Stimulated activated CD8-positive, alpha-beta memory T cell treated with anti-CD3 and anti-CD28 coated beads, Interleukin-12 subunit alpha, Interleukin-12 subunit beta, amount 100 ng/mL, for 24 hours (primary cell): ENCODE data around the gene BMP6.

Source experiments
- DNase-seq: peaks from one replicate; pipeline ENCODE4 v3.0.0-alpha.2; 2020; ENCODE audit errors: extremely low read depth

Gene BMP6

GRCh38 chr6:7828124-7828523 lies 102.2 kb downstream of the BMP6 start:
- no peak for DNase-seq

GRCh38 chr6:7832904-7833750 lies 107.2 kb downstream of the BMP6 start:
- DNase-seq: no peak

GRCh38 chr6:7833751-7834070 lies 107.8 kb downstream of the BMP6 start:
- DNase-seq: no peak

- no peak for DNase-seq
Observed at GRCh38 chr6:7836371-7837026, 110.6 kb downstream of the BMP6 start.

GRCh38 chr6:7841781-7842468 lies 116.0 kb downstream of the BMP6 start:
- DNase-seq: no peak

- DNase-seq: no peak
Observed at GRCh38 chr6:7846966-7847818, 121.3 kb downstream of the BMP6 start.

GRCh38 chr6:7848229-7848628 lies 122.3 kb downstream of the BMP6 start:
- DNase-seq: no peak

- DNase-seq: no peak
Observed at GRCh38 chr6:7851780-7852179, 125.9 kb downstream of the BMP6 start.

- DNase-seq: no peak
Observed at GRCh38 chr6:7859591-7859990, 133.7 kb downstream of the BMP6 start.

GRCh38 chr6:7865781-7866180 lies 139.9 kb downstream of the BMP6 start:
- DNase-seq: no peak

GRCh38 chr6:7866526-7866925 lies 140.6 kb downstream of the BMP6 start:
- no peak for DNase-seq

- DNase-seq: no peak
Observed at GRCh38 chr6:7868926-7869325, 143.0 kb downstream of the BMP6 start.

- no peak for DNase-seq
Observed at GRCh38 chr6:7878401-7878964, 152.6 kb downstream of the BMP6 start.

GRCh38 chr6:7879043-7879442 lies 153.1 kb downstream of the BMP6 start:
- DNase-seq: no peak

GRCh38 chr6:7879579-7879978 lies 153.7 kb downstream of the BMP6 start:
- DNase-seq: no peak

GRCh38 chr6:7879980-7880717 lies 154.2 kb downstream of the BMP6 start:
- no peak for DNase-seq

- DNase-seq: no peak
Observed at GRCh38 chr6:7880718-7881107, 154.8 kb downstream of the BMP6 start.

- DNase-seq: no peak
Observed at GRCh38 chr6:7881765-7882500, 156.0 kb downstream of the BMP6 start.

- DNase-seq: no peak
Observed at GRCh38 chr6:7882505-7883257, 156.8 kb downstream of the BMP6 start.

GRCh38 chr6:7883381-7883780 lies 157.5 kb downstream of the BMP6 start:
- DNase-seq: no peak
